OCI-LY3 (cell line): ENCODE data around the gene ZSWIM8.

Experiments
- H2AFZ ChIP-seq: fragments of 200-600, 300-600 bp; shearing (Covaris generic); 2 replicates; pipeline ENCODE4 v1.6.0; 2014; ENCODE audit warnings: antibody characterized with exemption, low read depth, low read length
- H3K27ac ChIP-seq: fragments of 200-600, 300-600 bp; sonication (generic); 2 replicates; pipeline ENCODE4 v1.5.1; 2014; ENCODE audit warnings: mild to moderate bottlenecking, low read length, moderate library complexity, mixed read lengths
- H3K27me3 ChIP-seq: fragments of 200-600, 300-600 bp; sonication (generic); 2 replicates; pipeline ENCODE4 v1.6.1; 2014; ENCODE audit warnings: low read depth, low read length, mixed read lengths
- H3K36me3 ChIP-seq: fragments of 200-600, 300-600 bp; sonication (generic); replicated peaks from 2 replicates; pipeline ENCODE3; 2014; ENCODE audit warnings: low read depth, low read length, mixed read lengths
- H3K4me1 ChIP-seq: fragments of 300-600, 200-600 bp; sonication (generic); 2 replicates; pipeline ENCODE4 v1.6.1; 2014; ENCODE audit warnings: low read length, mixed read lengths
- H3K4me2 ChIP-seq: fragments of 200-600, 300-600 bp; sonication (generic); 2 replicates; pipeline ENCODE4 v1.6.1; 2014; ENCODE audit warnings: low read length, mixed read lengths
- H3K4me3 ChIP-seq: fragments of 300-600, 200-600 bp; sonication (generic); 2 replicates; pipeline ENCODE4 v1.5.1; 2014; ENCODE audit warnings: antibody characterized with exemption, mild to moderate bottlenecking, low read length, moderate library complexity
- H3K79me2 ChIP-seq: fragments of 300-600, 200-600 bp; shearing (Covaris generic); 2 replicates; pipeline ENCODE4 v1.6.1; 2014; ENCODE audit warnings: mild to moderate bottlenecking, low read length, mixed read lengths
- H3K9ac ChIP-seq: fragments of 300-600, 200-600 bp; shearing (Covaris generic); 2 replicates; pipeline ENCODE4 v1.6.0; 2014; ENCODE audit warnings: mild to moderate bottlenecking, low read length, moderate library complexity
- H3K9me3 ChIP-seq: fragments of 200-600, 300-600 bp; shearing (Covaris generic); 2 replicates; pipeline ENCODE4 v1.6.1; 2014; ENCODE audit warnings: low read length, mixed read lengths; ENCODE audit not compliant: insufficient read depth
- H4K20me1 ChIP-seq: fragments of 200-600, 300-600 bp; sonication (generic); 2 replicates; pipeline ENCODE4 v1.6.1; 2016; ENCODE audit warnings: low read length, mixed read lengths; ENCODE audit not compliant: insufficient read depth
- CTCF ChIP-seq: fragments of 200-600, 300-600 bp; sonication (generic); IDR thresholded peaks from 2 replicates; pipeline ENCODE4 v1.5.1; 2014; ENCODE audit warnings: antibody characterized with exemption, low read length, low read depth
- EZH2phosphoT487 ChIP-seq: fragments of 200-600 bp; shearing (Covaris generic); IDR thresholded peaks from 2 replicates; pipeline ENCODE4 v1.6.1; 2018; ENCODE audit warnings: antibody characterized with exemption, mixed run types, low read depth

The ZSWIM8 gene

GRCh38 chr10:73769396-73769795 is 16.0 kb upstream of the ZSWIM8 start:
- Histone ChIP-seq H3K79me2 (peaks cover 17% of the 10 kb centered on the region), H3K4me2 (peak overlapping the region; percentile 62), H2AFZ (no peak overlapping the region), H3K27ac (peak overlapping the region; percentile 34), H3K27me3 (no peaks in the 10 kb centered on the region), H3K9me3 (no peaks in the 10 kb centered on the region), H3K4me1 (peaks cover 20% of the 10 kb centered on the region), H3K9ac (no peak overlapping the region), H3K36me3 (peaks cover 57% of the 10 kb centered on the region), H3K4me3 (0 out of 2 replicates have a peak overlapping the region, but pooled peaks have one; percentile 21), H4K20me1 (no peaks in the 10 kb centered on the region)
- TF ChIP-seq CTCF: no peak

GRCh38 chr10:73771722-73772280 is 13.6 kb upstream of the ZSWIM8 start:
- Histone ChIP-seq H3K9ac (peak overlapping the region; percentile 78), H4K20me1 (0 out of 2 replicates have a peak, but pooled peaks cover 7% of the 10 kb centered on the region), H3K4me3 (peak overlapping the region; percentile 90), H3K79me2 (peaks cover 39% of the 10 kb centered on the region), H3K4me1 (peaks cover 30% of the 10 kb centered on the region), H3K9me3 (no peaks in the 10 kb centered on the region), H3K36me3 (peaks cover 44% of the 10 kb centered on the region), H3K4me2 (peak overlapping the region; percentile 89), H2AFZ (peak overlapping the region; percentile 22; the same call in 1 of the 2 replicates), H3K27ac (peak overlapping the region; percentile 81), H3K27me3 (no peaks in the 10 kb centered on the region)
- no peak for TF ChIP-seq EZH2phosphoT487
- no peak for TF ChIP-seq CTCF

- Histone ChIP-seq H3K4me2 (peak overlapping the region; percentile 89), H3K4me3 (peak overlapping the region; percentile 90), H3K9me3 (no peaks in the 10 kb centered on the region), H3K79me2 (peaks cover 46% of the 10 kb centered on the region), H3K9ac (peak overlapping the region; percentile 78), H3K27me3 (no peaks in the 10 kb centered on the region), H3K4me1 (peaks cover 30% of the 10 kb centered on the region), H3K27ac (peak overlapping the region; percentile 81), H2AFZ (peak overlapping the region; percentile 22; the same call in 1 of the 2 replicates), H4K20me1 (0 out of 2 replicates have a peak, but pooled peaks cover 7% of the 10 kb centered on the region), H3K36me3 (peaks cover 45% of the 10 kb centered on the region)
- TF ChIP-seq EZH2phosphoT487: no peak
- TF ChIP-seq CTCF: peak; percentile 6; the same call in 1 of the 2 replicates
These were observed 12.9 kb upstream of the ZSWIM8 start for GRCh38 chr10:73772281-73773151.
